ENCODE measurements around the gene B4GALNT2. TPM values are rescaled to one million over a fixed set of nuclear protein-coding genes. Genes with fewer than 3 reads are reported as not detected.

Gene B4GALNT2
- total and polyA plus RNA-seq, 2 donors from 2014 or later, result 1.3 to 4.3 TPM

DNA sequence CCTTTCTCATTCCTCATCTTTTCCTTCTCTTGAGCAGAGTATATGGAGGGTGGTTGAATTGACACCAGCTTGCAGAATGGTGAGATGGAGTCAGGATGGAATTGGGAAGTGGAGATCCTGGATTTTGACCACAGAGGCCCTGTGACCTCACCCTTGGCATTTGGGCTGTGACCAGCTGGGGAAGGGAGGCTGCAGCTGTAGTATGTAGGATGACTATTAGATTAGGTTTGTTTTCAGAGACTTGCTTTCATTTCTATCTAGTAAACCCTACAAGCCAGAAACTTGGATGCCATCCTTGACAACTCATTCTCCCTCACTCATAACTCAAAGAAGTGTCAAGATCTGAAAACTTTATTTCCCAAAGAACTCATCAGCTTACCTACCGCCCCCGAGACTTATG lies 71.9 kb downstream of the B4GALNT2 start:
- Histone ChIP-seq H3K27ac (ENCODE audit: low read depth in 2 of 2, low read length in 2 of 2) (no peak overlapping the region), H3K4me1 (ENCODE audit: control insufficient read depth in 2 of 3, insufficient read depth in 2 of 3, low read depth in 1 of 3, low read length in 3 of 3) (peaks cover 0 to 3% (median 3%) of the 10 kb centered on the region in 3 donors), H3K9me3 (ENCODE audit: control insufficient read depth in 2 of 3, insufficient read depth in 1 of 3, low read length in 3 of 3) (no peaks in the 10 kb centered on the region), H3K27me3 (ENCODE audit: control insufficient read depth, insufficient read depth, low read length) (no peaks in the 10 kb centered on the region), H3K4me3 (ENCODE audit: low read length in 3 of 3) (no peak overlapping the region), H3K36me3 (ENCODE audit: control insufficient read depth in 2 of 3, insufficient read depth in 3 of 3, low read length in 3 of 3) (no peaks in the 10 kb centered on the region), H3K9ac (ENCODE audit: low read length in 3 of 3) (no peak overlapping the region)
- intact Hi-C loops (cut with DNase I), result no loop called here
- TF ChIP-seq, protein P1, sequence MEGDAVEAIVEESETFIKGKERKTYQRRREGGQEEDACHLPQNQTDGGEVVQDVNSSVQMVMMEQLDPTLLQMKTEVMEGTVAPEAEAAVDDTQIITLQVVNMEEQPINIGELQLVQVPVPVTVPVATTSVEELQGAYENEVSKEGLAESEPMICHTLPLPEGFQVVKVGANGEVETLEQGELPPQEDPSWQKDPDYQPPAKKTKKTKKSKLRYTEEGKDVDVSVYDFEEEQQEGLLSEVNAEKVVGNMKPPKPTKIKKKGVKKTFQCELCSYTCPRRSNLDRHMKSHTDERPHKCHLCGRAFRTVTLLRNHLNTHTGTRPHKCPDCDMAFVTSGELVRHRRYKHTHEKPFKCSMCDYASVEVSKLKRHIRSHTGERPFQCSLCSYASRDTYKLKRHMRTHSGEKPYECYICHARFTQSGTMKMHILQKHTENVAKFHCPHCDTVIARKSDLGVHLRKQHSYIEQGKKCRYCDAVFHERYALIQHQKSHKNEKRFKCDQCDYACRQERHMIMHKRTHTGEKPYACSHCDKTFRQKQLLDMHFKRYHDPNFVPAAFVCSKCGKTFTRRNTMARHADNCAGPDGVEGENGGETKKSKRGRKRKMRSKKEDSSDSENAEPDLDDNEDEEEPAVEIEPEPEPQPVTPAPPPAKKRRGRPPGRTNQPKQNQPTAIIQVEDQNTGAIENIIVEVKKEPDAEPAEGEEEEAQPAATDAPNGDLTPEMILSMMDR (IDR thresholded peaks at IDR 0.05; ENCODE audit: borderline replicate concordance, extremely low read depth, insufficient read depth), result no peak
- FAIRE-seq (no peak), DNase-seq (no peak)

DNA sequence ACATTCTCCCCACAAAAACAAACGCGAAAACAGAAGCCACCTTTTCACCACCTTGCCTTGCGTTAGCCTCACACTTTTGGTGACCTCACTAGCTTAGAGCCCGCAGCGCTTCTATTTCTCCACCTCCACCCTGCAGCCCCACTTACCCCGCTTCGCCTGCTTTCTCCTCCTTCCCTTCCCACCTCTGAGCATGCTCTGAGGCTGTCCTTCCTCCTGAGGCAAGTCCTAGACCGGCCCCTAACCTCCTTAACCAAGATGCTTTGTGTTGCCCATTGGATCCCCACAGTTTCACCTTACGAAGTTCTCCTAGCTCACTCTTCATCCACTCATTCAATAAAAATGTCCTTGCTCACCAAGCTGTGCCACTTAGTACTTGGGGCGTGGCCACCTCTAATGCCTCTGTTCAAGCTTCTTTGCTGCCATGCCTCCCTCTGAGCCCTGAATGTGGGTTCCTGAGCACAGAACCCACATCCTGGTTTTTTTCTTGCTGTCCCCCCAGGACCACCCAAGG lies 76.5 kb downstream of the B4GALNT2 start:
- Histone ChIP-seq H3K27ac (ENCODE audit: low read depth in 2 of 2, low read length in 2 of 2) (no peak overlapping the region), H3K4me1 (ENCODE audit: control insufficient read depth in 2 of 3, insufficient read depth in 2 of 3, low read depth in 1 of 3, low read length in 3 of 3) (peaks cover 4 to 10% (median 8%) of the 10 kb centered on the region in 3 donors), H3K9me3 (ENCODE audit: control insufficient read depth in 2 of 3, insufficient read depth in 1 of 3, low read length in 3 of 3) (no peaks in the 10 kb centered on the region), H3K36me3 (ENCODE audit: control insufficient read depth in 2 of 3, insufficient read depth in 3 of 3, low read length in 3 of 3) (no peaks in the 10 kb centered on the region), H3K9ac (ENCODE audit: low read length in 3 of 3) (peak overlapping the region in 1 of 3 donors; percentile 75), H3K4me3 (ENCODE audit: low read length in 3 of 3) (peak overlapping the region in 1 of 3 donors; percentile 61), H3K27me3 (ENCODE audit: control insufficient read depth, insufficient read depth, low read length) (no peaks in the 10 kb centered on the region)
- DNase-seq, result no peak
- TF ChIP-seq, protein P1 (IDR thresholded peaks at IDR 0.05; ENCODE audit: borderline replicate concordance, extremely low read depth, insufficient read depth), result no peak
- intact Hi-C loops (cut with DNase I), result no loop called here
- no peak for FAIRE-seq

DNA sequence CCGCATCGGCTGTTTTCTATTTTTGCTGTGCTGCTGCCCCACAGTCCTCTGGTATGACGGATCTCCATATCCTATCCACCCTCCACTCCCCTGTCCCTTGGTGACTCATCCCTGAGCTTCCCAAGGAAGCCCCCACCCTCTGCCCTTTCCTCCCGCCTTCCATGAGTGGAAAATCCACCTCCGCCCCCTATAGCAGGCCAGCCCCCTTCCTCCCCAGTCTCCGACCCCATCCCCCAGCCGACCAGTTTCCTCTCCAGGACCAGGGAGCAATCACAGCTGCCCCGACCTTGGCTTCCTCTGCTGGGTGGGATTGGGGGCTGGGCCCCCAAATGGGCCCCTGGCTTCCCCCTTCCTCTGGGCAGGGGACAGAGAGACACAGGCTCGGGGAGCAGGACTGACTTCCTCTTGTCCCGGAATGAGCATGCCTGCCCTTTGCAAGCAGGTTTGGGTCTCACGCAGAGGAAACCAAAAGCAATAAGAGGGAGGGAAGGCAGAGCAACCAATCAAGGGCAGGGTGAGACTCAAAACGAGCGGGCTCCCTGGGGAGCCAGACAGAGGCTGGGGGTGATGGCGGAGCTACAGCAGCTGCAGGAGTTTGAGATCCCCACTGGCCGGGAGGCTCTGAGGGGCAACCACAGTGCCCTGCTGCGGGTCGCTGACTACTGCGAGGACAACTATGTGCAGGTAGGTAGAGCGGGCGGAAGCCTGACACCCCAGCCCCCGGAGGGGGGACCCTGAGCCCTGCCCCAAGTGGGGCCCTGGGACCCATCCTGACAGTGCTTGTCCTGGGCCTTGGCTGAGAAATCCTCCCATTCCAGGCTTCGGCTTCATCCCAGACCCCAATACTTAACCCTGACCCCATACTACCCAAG lies 77.8 kb downstream of the B4GALNT2 start, which contains the start of the genes ABI3 and GNGT2:
ABI3 (plus strand) TSS at position 550 of the 872 bp plus-strand sequence; CDS start at position 568, 18 bp downstream.
GNGT2 (minus strand) TSS at position 417 of the 872 bp plus-strand sequence. CDS start 3,152 bp downstream, outside the sequence.
- H3K36me3 ChIP-seq (ENCODE audit: control insufficient read depth in 2 of 3, insufficient read depth in 3 of 3, low read length in 3 of 3), result no peaks in the 10 kb centered on the region
- intact Hi-C loops (cut with DNase I), result no loop called here
- FAIRE-seq (no peak), DNase-seq (peak in 3 of 5 donors; percentile 29 to 83 (median 70))
- TF ChIP-seq, protein P1 (IDR thresholded peaks at IDR 0.05; ENCODE audit: borderline replicate concordance, extremely low read depth, insufficient read depth), result no peak
- H3K9me3 ChIP-seq (ENCODE audit: control insufficient read depth in 2 of 3, insufficient read depth in 1 of 3, low read length in 3 of 3), result no peaks in the 10 kb centered on the region
- H3K4me1 ChIP-seq (ENCODE audit: control insufficient read depth in 2 of 3, insufficient read depth in 2 of 3, low read depth in 1 of 3, low read length in 3 of 3), result peaks cover 4 to 15% (median 8%) of the 10 kb centered on the region in 3 donors
- no peaks in the 10 kb centered on the region for H3K27me3 ChIP-seq (ENCODE audit: control insufficient read depth, insufficient read depth, low read length)
- H3K9ac ChIP-seq (ENCODE audit: low read length in 3 of 3), result peak within 1 kb of the TSS in 2 of 3 donors; percentile 19 to 75
- H3K4me3 ChIP-seq (ENCODE audit: low read length in 3 of 3), result peak within 1 kb of the TSS; percentile 28 to 61 (median 60)
- H3K27ac ChIP-seq (ENCODE audit: low read depth in 2 of 2, low read length in 2 of 2), result peak within 1 kb of the TSS; percentile 61 to 84

All from kidney (tissue), 14 donors.